Activated naive CD8-positive, alpha-beta T cell treated with anti-CD3 and anti-CD28 coated beads, Interleukin-2, amount 50 U/mL, for 24 hours (primary cell): ENCODE results near the gene MCF2L.

Source experiments
- ATAC-seq: fragments of 150-1000 bp; cut with Tn5 transposase; one replicate; pipeline ENCODE4 v1.10.0; 2021
- DNase-seq: peaks from one replicate; pipeline ENCODE4 v3.0.0; 2021
- H3K27ac Mint-ChIP-seq: one replicate; pipeline ENCODE4 v1.8.0; 2021; ENCODE audit warnings: mild to moderate bottlenecking, mixed read lengths
- H3K27me3 Mint-ChIP-seq: one replicate; pipeline ENCODE4 v1.8.0; 2021; ENCODE audit warnings: mixed read lengths
- H3K36me3 Mint-ChIP-seq: one replicate; pipeline ENCODE4 v1.8.0; 2021; ENCODE audit warnings: low read depth, mixed read lengths
- H3K4me1 Mint-ChIP-seq: one replicate; pipeline ENCODE4 v1.8.0; 2021; ENCODE audit warnings: mixed read lengths
- H3K4me3 Mint-ChIP-seq: one replicate; pipeline ENCODE4 v1.8.0; 2021; ENCODE audit warnings: mild to moderate bottlenecking, moderate library complexity, mixed read lengths
- H3K9me3 Mint-ChIP-seq: one replicate; pipeline ENCODE4 v1.8.0; 2021; ENCODE audit warnings: mixed read lengths

MCF2L gene

GRCh38 chr13:112978561-112979405 is 9.8 kb downstream of the MCF2L start:
- no peaks in the 10 kb centered on the region for H3K9me3 Mint-ChIP-seq
- ATAC-seq: no peak
- no peaks in the 10 kb centered on the region for H3K27me3 Mint-ChIP-seq
- H3K4me1 Mint-ChIP-seq: no peaks in the 10 kb centered on the region
- no peak for DNase-seq
- no peaks in the 10 kb centered on the region for H3K36me3 Mint-ChIP-seq
- H3K27ac Mint-ChIP-seq: no peak overlapping the region
- no peak overlapping the region for H3K4me3 Mint-ChIP-seq

GRCh38 chr13:112979406-112979902 is 10.4 kb downstream of the MCF2L start:
- Mint-ChIP-seq H3K4me3 (no peak overlapping the region), H3K27ac (no peak overlapping the region), H3K27me3 (no peaks in the 10 kb centered on the region), H3K36me3 (no peaks in the 10 kb centered on the region), H3K9me3 (no peaks in the 10 kb centered on the region), H3K4me1 (no peaks in the 10 kb centered on the region)
- DNase-seq (no peak), ATAC-seq (no peak)

- no peaks in the 10 kb centered on the region for H3K36me3 Mint-ChIP-seq
- no peak overlapping the region for H3K4me3 Mint-ChIP-seq
- DNase-seq: no peak
- peak; percentile 16 for ATAC-seq
- H3K27me3 Mint-ChIP-seq: no peaks in the 10 kb centered on the region
- no peak overlapping the region for H3K27ac Mint-ChIP-seq
- no peaks in the 10 kb centered on the region for H3K9me3 Mint-ChIP-seq
- no peaks in the 10 kb centered on the region for H3K4me1 Mint-ChIP-seq
Observed at GRCh38 chr13:112980434-112980833, 11.4 kb downstream of the MCF2L start.

GRCh38 chr13:112981451-112981850 is 12.4 kb downstream of the MCF2L start:
- Mint-ChIP-seq H3K27me3 (no peaks in the 10 kb centered on the region), H3K4me1 (no peaks in the 10 kb centered on the region), H3K9me3 (no peaks in the 10 kb centered on the region), H3K36me3 (no peaks in the 10 kb centered on the region), H3K27ac (no peak overlapping the region), H3K4me3 (no peak overlapping the region)
- ATAC-seq (no peak), DNase-seq (no peak)

GRCh38 chr13:112982281-112983041 is 13.4 kb downstream of the MCF2L start:
- no peaks in the 10 kb centered on the region for H3K4me1 Mint-ChIP-seq
- ATAC-seq (no peak), DNase-seq (no peak)
- H3K27me3 Mint-ChIP-seq: no peaks in the 10 kb centered on the region
- no peaks in the 10 kb centered on the region for H3K9me3 Mint-ChIP-seq
- no peak overlapping the region for H3K27ac Mint-ChIP-seq
- no peak overlapping the region for H3K4me3 Mint-ChIP-seq
- no peaks in the 10 kb centered on the region for H3K36me3 Mint-ChIP-seq

GRCh38 chr13:112983042-112983305 is 14.0 kb downstream of the MCF2L start:
- Mint-ChIP-seq H3K4me1 (no peaks in the 10 kb centered on the region), H3K4me3 (no peak overlapping the region), H3K27me3 (no peaks in the 10 kb centered on the region), H3K9me3 (no peaks in the 10 kb centered on the region), H3K36me3 (no peaks in the 10 kb centered on the region), H3K27ac (no peak overlapping the region)
- DNase-seq: no peak
- ATAC-seq: no peak

- Mint-ChIP-seq H3K9me3 (no peaks in the 10 kb centered on the region), H3K27ac (no peak overlapping the region), H3K4me3 (no peak overlapping the region), H3K4me1 (no peaks in the 10 kb centered on the region), H3K27me3 (no peaks in the 10 kb centered on the region), H3K36me3 (no peaks in the 10 kb centered on the region)
- DNase-seq (no peak), ATAC-seq (no peak)
Observed at GRCh38 chr13:112983428-112984196, 14.6 kb downstream of the MCF2L start.

GRCh38 chr13:112984501-112984900 is 15.5 kb downstream of the MCF2L start:
- Mint-ChIP-seq H3K27me3 (no peaks in the 10 kb centered on the region), H3K4me1 (no peaks in the 10 kb centered on the region), H3K27ac (no peak overlapping the region), H3K9me3 (no peaks in the 10 kb centered on the region), H3K36me3 (no peaks in the 10 kb centered on the region), H3K4me3 (no peak overlapping the region)
- ATAC-seq (no peak), DNase-seq (no peak)

GRCh38 chr13:112984954-112985802 is 16.2 kb downstream of the MCF2L start:
- Mint-ChIP-seq H3K36me3 (no peaks in the 10 kb centered on the region), H3K9me3 (no peaks in the 10 kb centered on the region)
- no peak for DNase-seq

GRCh38 chr13:112985803-112986408 is 16.9 kb downstream of the MCF2L start:
- Mint-ChIP-seq H3K36me3 (no peaks in the 10 kb centered on the region), H3K27me3 (no peaks in the 10 kb centered on the region), H3K27ac (no peak overlapping the region), H3K4me1 (no peaks in the 10 kb centered on the region), H3K9me3 (no peaks in the 10 kb centered on the region), H3K4me3 (no peak overlapping the region)
- DNase-seq (no peak), ATAC-seq (no peak)

More at GRCh38 chr13:112984954-112985802, 16.2 kb downstream of the MCF2L start:
- Mint-ChIP-seq H3K4me3 (no peak overlapping the region), H3K27me3 (no peaks in the 10 kb centered on the region), H3K4me1 (no peaks in the 10 kb centered on the region), H3K27ac (no peak overlapping the region)
- ATAC-seq: no peak

GRCh38 chr13:112986470-112986869 is 17.5 kb downstream of the MCF2L start:
- Mint-ChIP-seq H3K9me3 (no peaks in the 10 kb centered on the region), H3K27ac (no peak overlapping the region), H3K27me3 (no peaks in the 10 kb centered on the region), H3K36me3 (no peaks in the 10 kb centered on the region), H3K4me3 (no peak overlapping the region), H3K4me1 (no peaks in the 10 kb centered on the region)
- no peak for DNase-seq
- ATAC-seq: no peak

- no peak overlapping the region for H3K4me3 Mint-ChIP-seq
- no peak overlapping the region for H3K27ac Mint-ChIP-seq
- H3K36me3 Mint-ChIP-seq: no peaks in the 10 kb centered on the region
- no peaks in the 10 kb centered on the region for H3K27me3 Mint-ChIP-seq
- no peaks in the 10 kb centered on the region for H3K4me1 Mint-ChIP-seq
- H3K9me3 Mint-ChIP-seq: no peaks in the 10 kb centered on the region
- ATAC-seq: no peak
- no peak for DNase-seq
Observed at GRCh38 chr13:112986946-112987681, 18.1 kb downstream of the MCF2L start.

- no peaks in the 10 kb centered on the region for H3K27me3 Mint-ChIP-seq
- ATAC-seq (no peak), DNase-seq (no peak)
- H3K4me1 Mint-ChIP-seq: no peaks in the 10 kb centered on the region
- no peak overlapping the region for H3K4me3 Mint-ChIP-seq
- no peak overlapping the region for H3K27ac Mint-ChIP-seq
- H3K9me3 Mint-ChIP-seq: no peaks in the 10 kb centered on the region
- H3K36me3 Mint-ChIP-seq: no peaks in the 10 kb centered on the region
Observed at GRCh38 chr13:112987682-112988024, 18.6 kb downstream of the MCF2L start.
